Measurements from ENCODE around the gene SLC38A8.

DNA sequence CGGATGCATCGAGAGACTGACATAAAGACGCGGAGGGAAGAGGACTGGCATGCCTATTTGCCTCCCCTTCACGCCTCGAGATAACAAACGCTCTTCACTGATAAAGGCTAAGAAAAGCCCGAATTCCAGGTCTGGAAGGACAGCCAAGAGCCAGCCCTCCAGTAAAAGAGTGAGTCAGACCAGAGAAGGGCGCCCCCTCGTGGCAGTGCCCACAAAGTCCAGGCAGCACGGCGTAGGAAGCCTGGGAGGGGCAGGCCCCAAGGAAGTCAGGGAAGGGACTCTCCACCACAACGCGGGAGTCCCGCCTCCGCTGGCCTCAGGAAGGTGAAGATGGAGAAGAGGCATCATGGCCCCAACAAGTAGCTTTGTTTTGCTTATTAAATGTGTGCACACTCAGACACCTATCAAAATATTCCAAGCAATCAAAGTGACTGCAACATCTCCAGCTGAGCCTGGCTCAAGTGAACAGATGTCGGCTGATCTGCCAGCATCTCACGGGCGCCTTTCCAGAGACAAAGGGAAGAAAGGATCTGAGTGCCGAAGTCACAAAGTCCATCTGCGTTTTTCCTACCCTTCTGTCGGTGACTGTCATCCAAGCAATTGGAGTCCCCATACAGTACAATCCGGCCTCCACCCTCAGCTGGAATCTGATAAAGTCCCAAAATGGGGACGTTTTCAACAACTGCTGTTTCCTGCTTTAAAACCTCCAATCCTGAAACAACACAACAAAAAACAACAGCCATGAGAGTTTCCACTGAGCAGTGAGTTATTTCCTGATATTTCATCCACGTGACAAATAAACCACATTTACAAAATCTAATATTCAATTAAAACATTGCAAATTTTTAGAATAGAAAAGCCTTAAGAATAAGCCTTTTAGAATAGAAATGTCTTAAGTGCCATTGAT is 20.4 kb upstream of the SLC38A8 start:
- TF ChIP-seq CTCF (IDR thresholded peaks at IDR 0.05; ENCODE audit: low read depth, low read length, poor library complexity, severe bottlenecking) = peak; percentile 96
- no peak for TF ChIP-seq EZH2phosphoT487 (IDR thresholded peaks at IDR 0.05; ENCODE audit: borderline replicate concordance, low read length)

Data from DOHH2 (cell line).